ENCODE data around the gene PHOX2B. TPM values are rescaled to one million over a fixed set of nuclear protein-coding genes. Genes with fewer than 3 reads are reported as not detected.
"Not testable (repeated sequence)": the region's sequence is repeated elsewhere in the genome, so short reads cannot be mapped to it uniquely, and the experiment has no call there.

Gene PHOX2B
- total RNA-seq, 1 experiment from 2014 or later, result not detected

DNA sequence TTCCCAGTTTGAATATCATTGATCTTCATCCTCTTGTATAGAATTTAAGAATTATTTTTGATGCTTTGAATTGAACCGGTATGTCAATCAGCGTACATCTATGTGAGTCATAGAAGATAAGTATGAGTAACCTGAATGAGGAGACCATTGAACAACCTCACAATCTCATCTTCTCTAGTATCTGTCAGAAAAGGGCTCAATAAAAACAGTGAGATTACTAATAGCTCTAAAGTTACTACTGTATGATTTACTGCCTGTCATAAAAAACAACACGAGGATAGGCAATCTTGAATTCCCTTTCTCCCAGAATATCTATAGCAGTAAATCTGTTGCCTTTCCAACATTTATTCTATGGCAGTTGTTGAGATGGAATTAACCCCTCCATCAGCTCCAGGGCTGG, 36.1 kb downstream of the PHOX2B start:
- no peak for DNase-seq (ENCODE audit: low read depth)

DNA sequence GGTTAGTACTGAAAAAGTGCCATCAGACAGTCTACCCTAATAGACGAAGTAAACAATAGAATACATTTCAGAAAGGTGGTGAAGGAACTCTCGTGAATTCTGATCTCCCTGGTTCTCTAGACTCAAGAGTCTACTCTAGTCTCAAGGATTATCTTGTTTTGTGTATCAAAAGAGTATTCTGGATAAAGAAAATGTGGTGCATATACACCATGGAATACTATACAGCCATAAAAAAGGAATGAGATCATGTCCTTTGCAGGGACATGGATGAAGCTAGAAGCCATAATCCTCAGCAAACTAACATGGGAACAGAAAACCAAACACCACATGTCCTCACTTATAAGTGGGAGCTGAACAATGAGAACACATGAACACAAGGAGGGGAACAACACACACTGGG, 36.9 kb downstream of the PHOX2B start:
- not testable (repeated sequence) for DNase-seq (ENCODE audit: low read depth)

DNA sequence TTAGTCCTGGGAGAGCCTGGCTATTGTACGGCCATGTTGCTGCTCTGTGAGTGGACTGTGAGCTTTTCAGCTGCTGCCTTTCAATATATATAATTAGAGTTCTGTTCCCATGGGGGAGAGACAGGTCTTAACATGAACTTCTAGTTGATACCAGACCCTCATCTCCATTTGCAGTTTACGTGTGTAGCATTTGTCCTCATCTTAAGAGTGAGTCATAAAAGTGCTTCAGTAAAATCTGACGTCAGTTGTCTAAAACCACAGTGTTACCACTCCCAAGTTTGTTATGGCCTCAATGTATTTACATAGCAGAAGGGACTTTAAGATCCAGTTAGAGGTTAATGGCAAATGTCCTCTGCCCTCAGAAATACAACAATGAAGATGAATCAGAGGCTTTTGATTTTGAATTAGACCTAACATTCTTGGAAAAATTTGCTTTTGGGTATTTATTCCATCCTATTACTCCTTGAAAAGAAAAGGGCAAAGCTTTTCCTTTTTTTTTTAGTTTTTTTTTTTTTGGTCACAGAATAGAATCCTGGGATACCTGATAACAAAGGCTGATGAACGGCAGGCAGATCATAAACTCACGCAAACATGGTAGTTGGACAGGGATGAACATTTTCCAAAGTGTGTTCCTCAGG, 38.6 kb downstream of the PHOX2B start:
- peak; percentile 47 for DNase-seq (ENCODE audit: low read depth)

DNA sequence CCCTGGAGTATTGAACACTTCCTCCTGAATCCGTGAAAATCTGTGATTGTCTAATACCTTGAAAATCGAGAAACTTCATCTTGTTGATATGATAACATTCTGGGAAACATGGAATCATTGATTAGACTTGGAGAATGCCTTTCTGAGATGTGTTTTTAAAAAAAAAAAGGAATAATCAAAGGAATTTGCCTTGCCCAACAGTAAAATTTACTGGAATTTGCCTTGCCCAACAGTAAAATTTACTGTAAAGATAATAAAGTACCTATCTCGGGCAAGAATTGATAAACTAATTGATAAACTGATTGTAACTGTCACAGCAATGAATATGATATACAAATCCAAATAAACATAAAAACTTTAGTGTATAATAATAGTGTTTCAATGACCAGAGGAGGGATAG, 44.7 kb downstream of the PHOX2B start:
- DNase-seq (ENCODE audit: low read depth), result no peak

DNA sequence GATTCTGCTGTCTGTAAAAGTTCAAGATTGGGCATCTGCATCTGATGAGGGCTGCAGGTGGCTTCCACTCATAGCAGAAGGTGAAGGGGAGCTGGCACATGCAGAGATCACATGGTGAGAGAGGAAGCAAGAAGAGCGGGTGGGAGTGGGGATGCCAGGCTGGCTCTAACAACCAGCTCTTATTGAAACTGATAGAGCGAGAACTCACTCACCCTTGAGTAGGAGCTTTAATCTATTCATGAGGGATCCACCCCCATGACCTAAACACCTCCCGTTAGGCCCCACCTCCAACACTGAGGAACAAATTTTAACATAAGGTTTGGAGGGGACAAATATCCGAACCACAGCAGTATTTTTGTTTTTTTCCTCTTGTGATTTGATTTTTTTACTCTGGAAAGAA, 45.8 kb downstream of the PHOX2B start:
- no peak for DNase-seq (ENCODE audit: low read depth)

DNA sequence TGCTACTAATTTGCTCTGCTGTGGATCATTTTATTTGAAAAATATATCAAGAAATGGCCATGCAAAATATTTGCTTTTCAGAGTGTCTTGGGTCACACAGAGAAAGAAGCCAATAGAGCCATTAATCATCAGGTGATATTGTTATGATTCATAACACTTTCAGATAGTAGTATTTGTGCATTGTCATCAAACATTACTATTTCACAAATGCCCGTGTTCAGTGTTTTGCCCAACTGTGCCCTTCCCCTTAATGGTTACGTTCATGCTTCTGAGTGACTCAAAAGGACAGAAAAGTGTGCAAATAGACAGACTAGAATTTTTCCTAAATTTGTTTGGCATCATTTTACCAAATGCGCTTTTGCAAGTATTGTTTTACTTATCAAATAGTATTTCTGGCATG, 46.5 kb downstream of the PHOX2B start:
- no peak for DNase-seq (ENCODE audit: low read depth)

DNA sequence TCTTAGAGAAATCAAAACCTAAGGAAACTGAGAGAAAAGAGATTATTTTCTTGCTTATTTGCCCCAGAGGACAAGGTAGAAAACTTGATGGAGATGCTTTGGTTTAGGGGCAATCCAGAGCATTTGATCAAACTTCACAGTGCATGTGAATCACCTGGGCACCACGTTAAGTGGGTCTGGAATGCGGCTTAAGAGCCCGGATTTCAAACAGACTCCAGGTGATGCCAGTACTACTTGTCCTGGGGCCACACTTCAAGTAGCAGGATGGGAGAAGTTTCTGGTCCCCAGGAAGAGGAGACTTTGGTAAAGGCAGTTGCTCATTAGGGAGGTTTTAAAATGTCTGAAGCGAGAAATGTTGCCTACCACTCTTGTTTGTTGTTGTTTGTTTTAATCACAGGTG, 51.8 kb downstream of the PHOX2B start:
- no peak for DNase-seq (ENCODE audit: low read depth)

DNA sequence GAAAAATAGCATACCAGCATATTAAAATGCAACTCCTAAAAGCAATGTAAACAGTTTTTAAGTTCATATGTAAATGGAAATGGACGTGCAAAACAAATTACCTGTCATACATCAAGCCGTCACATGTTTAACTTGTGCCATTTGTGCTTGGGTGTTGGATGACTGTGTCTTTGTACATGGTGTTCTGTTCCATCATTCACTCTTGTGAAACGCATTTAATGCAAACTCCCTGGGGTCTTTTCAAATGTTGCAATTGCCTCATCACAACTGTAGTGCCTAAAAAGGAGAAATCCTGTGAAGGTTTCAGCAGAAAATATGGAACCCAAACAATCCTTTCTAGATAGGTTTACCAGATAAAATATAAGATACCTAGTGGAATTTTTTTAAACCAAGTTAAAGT, 52.4 kb downstream of the PHOX2B start:
- no peak for DNase-seq (ENCODE audit: low read depth)

Other genes starting within 250 kb of the PHOX2B start
- 0.39 and 0.60 TPM in 2 replicates for gene LIMCH1, start 210.6 kb downstream of the PHOX2B start, total RNA-seq (2014; rRNA removed; shearing (Covaris generic))
- gene TMEM33, start 186.7 kb upstream of the PHOX2B start, total RNA-seq (2014; rRNA removed; shearing (Covaris generic)), result 47.8 and 55.5 TPM in 2 replicates
- gene DCAF4L1, start 233.0 kb upstream of the PHOX2B start, total RNA-seq (2014; rRNA removed; shearing (Covaris generic)), result 0.10 TPM in 1 of 2 replicates, not detected in the other
- 43.4 and 52.1 TPM in 2 replicates for gene SLC30A9, start 241.8 kb upstream of the PHOX2B start, total RNA-seq (2014; rRNA removed; shearing (Covaris generic))